Measurements from ENCODE around the gene SUMO3. TPM values are rescaled to one million over a fixed set of nuclear protein-coding genes. Genes with fewer than 3 reads are reported as not detected.
A peak's percentile ranks its signal among the peaks of the same experiment; 100 is the strongest.

The SUMO3 gene
- total RNA-seq, 6 experiments from 2014 or later = 33.4 to 41.2 (median 36.6) TPM

DNA sequence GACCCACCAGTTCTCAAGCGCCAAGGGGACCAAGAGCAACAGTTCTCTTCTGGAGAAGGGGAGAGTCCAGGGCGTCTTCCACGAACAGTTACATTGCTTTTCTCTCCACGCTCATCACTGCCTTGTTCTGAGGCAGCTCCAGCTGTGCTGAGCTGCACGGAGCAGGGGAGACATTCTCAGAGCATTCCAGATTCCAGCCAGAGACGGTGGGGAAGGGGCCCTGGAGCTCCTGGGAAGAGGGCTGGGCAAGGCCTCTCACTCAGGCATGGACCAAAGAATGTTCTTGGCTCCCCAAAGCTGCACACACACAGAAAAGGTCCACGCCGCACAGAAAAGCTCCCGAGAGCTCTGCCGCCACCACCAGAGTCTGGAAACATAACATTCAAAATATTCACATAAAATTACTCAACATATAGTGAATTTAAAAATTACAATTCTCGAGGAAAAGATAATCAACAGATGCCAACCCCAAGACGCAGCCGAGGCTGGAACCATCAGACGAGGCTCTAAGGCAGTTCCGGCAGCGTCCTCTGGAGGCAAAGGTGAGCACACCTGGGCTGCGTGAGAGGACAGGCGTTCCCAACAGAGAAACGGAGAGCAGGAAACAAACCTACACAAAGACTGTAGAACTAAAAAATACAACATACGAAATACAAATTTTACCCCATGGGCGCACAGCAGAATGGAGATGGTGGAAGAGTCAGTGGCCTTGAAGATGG is 56.7 kb downstream of the SUMO3 start:
- no peak for DNase-seq
- peaks cover 0 to 4% (median 0%) of the 10 kb centered on the region in 4 donors for H3K4me1 ChIP-seq
- no peak overlapping the region for H3K4me3 ChIP-seq
- intact Hi-C loops (cut with DNase I) = no loop called here
- H3K27ac ChIP-seq = no peak overlapping the region
- peak in 1 of 4 donors; percentile 20 for ATAC-seq
- peak in 3 of 4 donors; percentile 10 to 29 (median 10) for TF ChIP-seq CTCF (IDR thresholded peaks at IDR 0.05)
- TF ChIP-seq POLR2A (IDR thresholded peaks at IDR 0.05) = no peak
- H3K27me3 ChIP-seq = no peaks in the 10 kb centered on the region
- H3K9me3 ChIP-seq = no peaks in the 10 kb centered on the region
- WGBS (ENCODE audit: insufficient coverage, low coverage, low lambda C conversion rate, missing lambda C conversion rate) = 57% methylated on average over 21 of the region's 21 CpGs
- no peaks in the 10 kb centered on the region for H3K36me3 ChIP-seq

GRCh38 chr21:44760376-44760775 is 57.5 kb downstream of the SUMO3 start:
- Histone ChIP-seq H3K27ac (no peak overlapping the region), H3K9me3 (no peaks in the 10 kb centered on the region), H3K27me3 (no peaks in the 10 kb centered on the region), H3K4me1 (peaks cover 0 to 4% (median 0%) of the 10 kb centered on the region in 4 donors), H3K36me3 (no peaks in the 10 kb centered on the region), H3K4me3 (no peak overlapping the region)
- no peak for DNase-seq
- intact Hi-C loops (cut with DNase I) = no loop called here
- ATAC-seq = no peak
- WGBS (ENCODE audit: insufficient coverage, low coverage, low lambda C conversion rate, missing lambda C conversion rate) = 82% methylated on average over 2 of the region's 9 CpGs
- TF ChIP-seq POLR2A (IDR thresholded peaks at IDR 0.05) (no peak), CTCF (IDR thresholded peaks at IDR 0.05) (no peak)

- H3K27me3 ChIP-seq = no peaks in the 10 kb centered on the region
- no peak for TF ChIP-seq CTCF (IDR thresholded peaks at IDR 0.05)
- TF ChIP-seq POLR2A (IDR thresholded peaks at IDR 0.05) = no peak
- 90% methylated on average over 17 of the region's 22 CpGs for WGBS (ENCODE audit: insufficient coverage, low coverage, low lambda C conversion rate, missing lambda C conversion rate)
- intact Hi-C loops (cut with DNase I) = no loop called here
- ATAC-seq (no peak), DNase-seq (no peak)
- no peak overlapping the region for H3K4me3 ChIP-seq
- no peaks in the 10 kb centered on the region for H3K36me3 ChIP-seq
- H3K4me1 ChIP-seq = peaks cover 0 to 4% (median 0%) of the 10 kb centered on the region in 4 donors
- H3K9me3 ChIP-seq = no peaks in the 10 kb centered on the region
- no peak overlapping the region for H3K27ac ChIP-seq
Measured at GRCh38 chr21:44759628-44760285, 58.1 kb downstream of the SUMO3 start.

DNA sequence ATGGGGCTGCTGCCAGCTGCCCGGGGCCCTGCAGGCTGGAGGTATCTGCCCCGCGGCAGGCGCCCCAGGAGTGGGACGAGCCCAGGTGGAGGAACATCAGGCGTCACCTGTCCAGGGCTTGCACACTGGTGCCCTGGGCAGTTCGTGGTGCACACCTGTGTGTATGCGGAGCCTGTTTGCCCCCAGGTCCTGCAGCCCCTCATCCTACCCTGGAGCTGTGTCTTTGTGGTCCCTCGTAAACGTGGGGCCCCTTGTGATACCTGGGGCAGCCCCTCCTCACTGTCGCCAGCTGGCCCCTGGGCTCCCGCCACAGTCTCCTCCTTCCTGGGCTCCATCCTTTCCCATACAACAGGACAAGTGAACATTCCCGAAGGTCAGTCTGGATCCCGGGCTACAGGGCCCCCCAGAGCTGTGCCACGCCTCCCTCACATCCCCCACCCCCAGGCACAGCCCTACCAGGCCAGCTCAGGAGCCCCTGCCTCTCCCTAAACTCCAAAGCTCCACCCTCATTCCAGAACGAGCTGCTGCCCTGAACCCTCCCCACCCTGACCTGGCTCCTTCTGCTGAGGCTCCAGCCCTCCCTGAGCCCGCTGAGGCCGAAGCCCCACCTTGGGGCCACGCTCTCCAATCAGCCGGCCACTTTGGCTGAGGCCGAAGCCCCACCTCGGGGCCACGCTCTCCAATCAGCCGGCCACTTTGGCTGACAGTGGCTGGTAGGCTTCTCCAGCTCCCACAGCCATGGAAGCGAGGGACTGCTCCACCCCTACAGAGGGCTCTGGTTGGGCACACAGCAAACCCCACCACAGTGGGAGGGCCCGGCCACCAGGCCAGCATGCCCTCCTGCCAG is 58.9 kb downstream of the SUMO3 start:
- H3K36me3 ChIP-seq = no peaks in the 10 kb centered on the region
- peaks cover 0 to 4% (median 0%) of the 10 kb centered on the region in 4 donors for H3K4me1 ChIP-seq
- H3K27me3 ChIP-seq = no peaks in the 10 kb centered on the region
- ATAC-seq (no peak), DNase-seq (peak in 1 of 3 donors; percentile 47)
- no peak overlapping the region for H3K4me3 ChIP-seq
- intact Hi-C loops (cut with DNase I) = no loop called here
- TF ChIP-seq POLR2A (IDR thresholded peaks at IDR 0.05) = no peak
- TF ChIP-seq CTCF (IDR thresholded peaks at IDR 0.05) = no peak
- H3K9me3 ChIP-seq = no peaks in the 10 kb centered on the region
- WGBS (ENCODE audit: insufficient coverage, low coverage, low lambda C conversion rate, missing lambda C conversion rate) = 36% methylated on average over 3 of the region's 26 CpGs
- H3K27ac ChIP-seq = no peak overlapping the region
